ENCODE results near the gene CGREF1. TPM values are rescaled to one million over a fixed set of nuclear protein-coding genes. Genes with fewer than 3 reads are reported as not detected.
A peak's percentile ranks its signal among the peaks of the same experiment; 100 is the strongest.

The CGREF1 gene
- total RNA-seq, 1 experiment from 2014 or later: 2.1 TPM

DNA sequence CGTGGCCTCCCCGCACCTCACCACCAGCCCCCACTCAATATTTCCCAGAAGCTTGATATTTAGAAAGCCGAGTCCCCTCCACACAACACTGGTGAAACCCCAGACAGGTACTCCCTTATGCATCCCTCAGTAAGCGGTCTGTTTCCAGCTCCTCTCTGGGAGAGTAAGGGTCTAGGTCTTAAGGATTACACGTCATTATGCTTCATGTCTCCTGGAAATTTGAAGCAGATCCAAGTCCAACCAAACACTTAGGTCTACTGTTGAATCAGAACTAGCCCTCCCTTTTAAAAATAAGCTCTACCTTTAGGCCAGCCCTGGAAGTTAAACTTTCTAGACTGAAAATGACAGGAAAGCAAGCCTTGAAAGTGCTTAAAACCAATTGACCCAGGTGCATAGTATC lies 46.0 kb downstream of the CGREF1 start:
- Histone ChIP-seq H3K14ac (ENCODE audit: insufficient read depth, low read length) (no peak overlapping the region), H3K79me1 (ENCODE audit: insufficient read depth, low read depth, low read length, poor library complexity, severe bottlenecking) (peaks cover 2% of the 10 kb centered on the region), H3K9me3 (ENCODE audit: control insufficient read depth, low read depth, low read length) (no peaks in the 10 kb centered on the region), H3K4me1 (ENCODE audit: insufficient read depth, low read length) (no peaks in the 10 kb centered on the region), H2BK15ac (ENCODE audit: low read depth, low read length) (no peak overlapping the region), H2BK5ac (ENCODE audit: insufficient read length, low read length) (no peak overlapping the region), H2BK120ac (ENCODE audit: low read depth, low read length, poor library complexity, severe bottlenecking) (no peak overlapping the region), H3K23me2 (ENCODE audit: insufficient read length, low read depth, low read length, poor library complexity, severe bottlenecking) (peaks cover 12% of the 10 kb centered on the region), H4K91ac (ENCODE audit: insufficient read length, low read depth, low read length) (no peak overlapping the region), H3K23ac (ENCODE audit: insufficient read length, low read depth, low read length) (no peak overlapping the region), H2AK5ac (ENCODE audit: insufficient read length, low read length) (no peak overlapping the region), H3T11ph (ENCODE audit: low read length) (no peak overlapping the region), H2AFZ (ENCODE audit: low read length) (no peak overlapping the region), H3K56ac (ENCODE audit: insufficient read length, low read depth, low read length) (no peak overlapping the region), H3K27ac (ENCODE audit: insufficient read length, low read depth, low read length) (no peak overlapping the region), H3K4ac (ENCODE audit: low read depth, low read length) (no peak overlapping the region), H3K9ac (ENCODE audit: extremely low read depth, insufficient read length, low read length) (no peak overlapping the region), H4K20me1 (ENCODE audit: control insufficient read depth, insufficient read depth, insufficient read length) (no peaks in the 10 kb centered on the region), H3K79me2 (ENCODE audit: insufficient read depth, low read length) (peaks cover 5% of the 10 kb centered on the region; the same call in 1 of the 2 replicates), H2BK20ac (ENCODE audit: low read depth, low read length, poor library complexity, severe bottlenecking) (no peak overlapping the region), H4K5ac (ENCODE audit: insufficient read length, low read depth, low read length) (no peak overlapping the region), H2BK12ac (ENCODE audit: insufficient read length, low read depth, low read length) (no peak overlapping the region), H4K8ac (replicated peaks; ENCODE audit: insufficient read length, low read depth, low read length) (no peak overlapping the region), H3K4me2 (ENCODE audit: insufficient read depth, insufficient read length, low read length) (peak overlapping the region; percentile 90), H3K18ac (ENCODE audit: insufficient read length, low read depth, low read length) (no peak overlapping the region), H3K27me3 (ENCODE audit: insufficient read depth, low read length) (no peaks in the 10 kb centered on the region)
- no CpG with 5 or more reads among the region's 5 CpGs for WGBS (ENCODE audit: extremely low coverage, insufficient read length, low lambda C conversion rate)
- Mint-ChIP-seq H3K27me3 (ENCODE audit: low read depth) (peaks cover 19% of the 10 kb centered on the region), H3K27ac (peak overlapping the region in 1 of 3 experiments; percentile 91; a peak in 1 of 7 replicates), H3K36me3 (ENCODE audit: insufficient read depth in 1 of 3, low read depth in 3 of 3) (peaks cover 14 to 30% (median 28%) of the 10 kb centered on the region in 3 experiments; a peak in 6 of 7 replicates), H3K4me3 (peak overlapping the region; percentile 85 to 94), H3K4me1 (peaks cover 19 to 24% of the 10 kb centered on the region in 2 experiments), H3K9me3 (no peaks in the 10 kb centered on the region; a peak in 1 of 5 replicates)
- TF ChIP-seq, protein P1, sequence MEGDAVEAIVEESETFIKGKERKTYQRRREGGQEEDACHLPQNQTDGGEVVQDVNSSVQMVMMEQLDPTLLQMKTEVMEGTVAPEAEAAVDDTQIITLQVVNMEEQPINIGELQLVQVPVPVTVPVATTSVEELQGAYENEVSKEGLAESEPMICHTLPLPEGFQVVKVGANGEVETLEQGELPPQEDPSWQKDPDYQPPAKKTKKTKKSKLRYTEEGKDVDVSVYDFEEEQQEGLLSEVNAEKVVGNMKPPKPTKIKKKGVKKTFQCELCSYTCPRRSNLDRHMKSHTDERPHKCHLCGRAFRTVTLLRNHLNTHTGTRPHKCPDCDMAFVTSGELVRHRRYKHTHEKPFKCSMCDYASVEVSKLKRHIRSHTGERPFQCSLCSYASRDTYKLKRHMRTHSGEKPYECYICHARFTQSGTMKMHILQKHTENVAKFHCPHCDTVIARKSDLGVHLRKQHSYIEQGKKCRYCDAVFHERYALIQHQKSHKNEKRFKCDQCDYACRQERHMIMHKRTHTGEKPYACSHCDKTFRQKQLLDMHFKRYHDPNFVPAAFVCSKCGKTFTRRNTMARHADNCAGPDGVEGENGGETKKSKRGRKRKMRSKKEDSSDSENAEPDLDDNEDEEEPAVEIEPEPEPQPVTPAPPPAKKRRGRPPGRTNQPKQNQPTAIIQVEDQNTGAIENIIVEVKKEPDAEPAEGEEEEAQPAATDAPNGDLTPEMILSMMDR (conservative IDR thresholded peaks at IDR 0.05): no peak
- no peak for DNase-seq

Data from H9 (cell line).